Esophagus muscularis mucosa (tissue), 3 donors: Measurements from ENCODE around the gene IFT88.

Experiments
- POLR2AphosphoS5 ChIP-seq, 2 donors: sonication (generic); formaldehyde crosslinking; IDR thresholded peaks; one replicate each; pipeline ENCODE4 v1.6.1; 2017; ENCODE audit warnings: antibody characterized with exemption in 2 of 2
- TF ChIP-seq, protein P1 (sequence below), 3 experiments: fragments of 200-600 bp in 2 of 3; fragments of 450-650 bp in 1 of 3; sonication (generic) in 2 of 3; IDR thresholded peaks; one replicate each; pipeline ENCODE4 v1.5.1; 2017 to 2019; ENCODE audit warnings: antibody characterized with exemption in 3 of 3, mild to moderate bottlenecking in 2 of 3, moderate library complexity in 1 of 3

DNA sequence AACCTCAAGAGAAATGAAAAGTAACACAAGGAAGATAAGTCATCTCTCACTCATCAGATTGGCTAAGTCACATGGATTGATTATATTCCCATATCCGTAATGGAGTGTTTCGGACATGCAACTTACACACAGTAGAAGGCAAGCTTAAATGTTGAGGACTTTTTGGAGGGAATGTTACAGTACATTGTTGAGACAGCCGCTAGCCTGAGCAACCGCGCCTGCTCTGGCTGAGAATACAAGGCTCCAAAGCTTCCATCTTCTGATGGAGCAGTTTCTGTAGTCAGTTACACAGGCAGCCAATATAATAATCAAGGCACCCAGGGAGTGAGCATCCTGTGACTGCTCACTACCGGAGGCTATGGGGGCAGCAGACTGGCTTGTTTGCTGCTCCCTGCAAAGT is 40.3 kb upstream of the IFT88 start:
- no peak for TF ChIP-seq POLR2AphosphoS5 (IDR thresholded peaks at IDR 0.05)
- TF ChIP-seq, protein P1, sequence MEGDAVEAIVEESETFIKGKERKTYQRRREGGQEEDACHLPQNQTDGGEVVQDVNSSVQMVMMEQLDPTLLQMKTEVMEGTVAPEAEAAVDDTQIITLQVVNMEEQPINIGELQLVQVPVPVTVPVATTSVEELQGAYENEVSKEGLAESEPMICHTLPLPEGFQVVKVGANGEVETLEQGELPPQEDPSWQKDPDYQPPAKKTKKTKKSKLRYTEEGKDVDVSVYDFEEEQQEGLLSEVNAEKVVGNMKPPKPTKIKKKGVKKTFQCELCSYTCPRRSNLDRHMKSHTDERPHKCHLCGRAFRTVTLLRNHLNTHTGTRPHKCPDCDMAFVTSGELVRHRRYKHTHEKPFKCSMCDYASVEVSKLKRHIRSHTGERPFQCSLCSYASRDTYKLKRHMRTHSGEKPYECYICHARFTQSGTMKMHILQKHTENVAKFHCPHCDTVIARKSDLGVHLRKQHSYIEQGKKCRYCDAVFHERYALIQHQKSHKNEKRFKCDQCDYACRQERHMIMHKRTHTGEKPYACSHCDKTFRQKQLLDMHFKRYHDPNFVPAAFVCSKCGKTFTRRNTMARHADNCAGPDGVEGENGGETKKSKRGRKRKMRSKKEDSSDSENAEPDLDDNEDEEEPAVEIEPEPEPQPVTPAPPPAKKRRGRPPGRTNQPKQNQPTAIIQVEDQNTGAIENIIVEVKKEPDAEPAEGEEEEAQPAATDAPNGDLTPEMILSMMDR (IDR thresholded peaks at IDR 0.05): no peak
